NOMO-1 (cell line): ENCODE measurements around the gene GLI2.

Source experiments
- DNase-seq, 2 experiments: peaks; one replicate each; lab custom pipeline; 2025; ENCODE audit not compliant: unreplicated experiment in 2 of 2; lab: John Stamatoyannopoulos, UW

Gene GLI2

GRCh38 chr2:120736624-120737339, 1.1 kb downstream of the GLI2 start:
- DNase-seq: no peak

- no peak for DNase-seq
These were observed 1.9 kb downstream of the GLI2 start for GRCh38 chr2:120737340-120738101.

- no peak for DNase-seq
These were observed 2.4 kb downstream of the GLI2 start for GRCh38 chr2:120738117-120738516.

- no peak for DNase-seq
These were observed 3.2 kb downstream of the GLI2 start for GRCh38 chr2:120738786-120739437.

GRCh38 chr2:120739438-120740090, 3.9 kb downstream of the GLI2 start:
- no peak for DNase-seq

- DNase-seq: no peak
These were observed 4.7 kb downstream of the GLI2 start for GRCh38 chr2:120740375-120740764.

GRCh38 chr2:120740765-120741524, 5.3 kb downstream of the GLI2 start:
- DNase-seq: no peak

GRCh38 chr2:120741571-120742561, 6.2 kb downstream of the GLI2 start:
- no peak for DNase-seq

GRCh38 chr2:120743657-120744056, 8.0 kb downstream of the GLI2 start:
- DNase-seq: no peak

- DNase-seq: no peak
These were observed 9.1 kb downstream of the GLI2 start for GRCh38 chr2:120744817-120745216.

GRCh38 chr2:120745420-120746111, 9.9 kb downstream of the GLI2 start:
- no peak for DNase-seq

- no peak for DNase-seq
These were observed 10.5 kb downstream of the GLI2 start for GRCh38 chr2:120746144-120746543.

GRCh38 chr2:120747281-120747680, 11.6 kb downstream of the GLI2 start:
- DNase-seq: no peak

GRCh38 chr2:120747706-120748105, 12.0 kb downstream of the GLI2 start:
- no peak for DNase-seq

- no peak for DNase-seq
These were observed 12.6 kb downstream of the GLI2 start for GRCh38 chr2:120748310-120748709.

GRCh38 chr2:120748741-120749140, 13.1 kb downstream of the GLI2 start:
- DNase-seq: no peak

- no peak for DNase-seq
These were observed 14.1 kb downstream of the GLI2 start for GRCh38 chr2:120749506-120750431.
